ENCODE data around the gene RECK. TPM values are rescaled to one million over a fixed set of nuclear protein-coding genes. Genes with fewer than 3 reads are reported as not detected.

The RECK gene
- total RNA-seq, 2 experiments from 2014 or later = 6.1 to 7.2 TPM

- ChIA-PET CTCF (interaction anchor here (1.2 to 4.8 kb wide), 6 partner anchors 12 to 53 kb away, joined by 3 to 34 read pairs (median 6); no protein-coding TSS in a partner anchor), POLR2A (interaction anchor here (0.6 to 1.2 kb wide), 6 partner anchors 12 to 975 kb away, joined by 3 to 5 read pairs (median 4); partner anchors contain the start of gene CLTA)
- peaks cover 45% of the 10 kb centered on the region for H3K4me1 Mint-ChIP-seq (ENCODE audit: low read depth)
- H3K27ac Mint-ChIP-seq = peak within 1 kb of the TSS; percentile 48
- no peaks in the 10 kb centered on the region for H3K9me3 Mint-ChIP-seq
- intact Hi-C loops (cut with micrococcal nuclease) = loop anchor here (1.0 to 5.0 kb wide), 4 partner anchors 16 to 99 kb away; partner anchors contain the start of gene RECK
- H3K27me3 Mint-ChIP-seq = no peaks in the 10 kb centered on the region
- DNase-seq = peak; percentile 84
- H3K36me3 Mint-ChIP-seq = no peaks in the 10 kb centered on the region
- H3K4me3 Mint-ChIP-seq = peak within 1 kb of the TSS; percentile 79
Observed at GRCh38 chr9:36136272-36136893, 99.7 kb downstream of the RECK start, which contains the start of gene GLIPR2. GLIPR2 (plus strand) TSS chr9:36136733; CDS start chr9:36136779, 46 bp downstream.

- Mint-ChIP-seq H3K27me3 (no peaks in the 10 kb centered on the region), H3K36me3 (no peaks in the 10 kb centered on the region), H3K4me3 (peak overlapping the region; percentile 79), H3K27ac (peak overlapping the region; percentile 48), H3K9me3 (no peaks in the 10 kb centered on the region), H3K4me1 (ENCODE audit: low read depth) (peaks cover 51% of the 10 kb centered on the region)
- POLR2A ChIA-PET = interaction anchor here (0.8 to 1.2 kb wide), 6 partner anchors 12 to 54 kb away, joined by 3 to 4 read pairs (median 3); partner anchors contain the start of gene CLTA
- CTCF ChIA-PET = interaction anchor here (0.6 to 4.8 kb wide), 7 partner anchors 12 to 52 kb away, joined by 3 to 34 read pairs (median 6); no protein-coding TSS in a partner anchor
- no peak for DNase-seq
- intact Hi-C loops (cut with micrococcal nuclease) = loop anchor here (1.0 to 5.0 kb wide), 4 partner anchors 15 to 100 kb away; partner anchors contain the start of gene RECK
Observed at GRCh38 chr9:36136894-36137391, 100.2 kb downstream of the RECK start.

GRCh38 chr9:36137392-36138004 is 100.8 kb downstream of the RECK start:
- ChIA-PET POLR2A (interaction anchor here (0.8 to 1.1 kb wide), 4 partner anchors 11 to 29 kb away, joined by 3 read pairs; no protein-coding TSS in a partner anchor), CTCF (interaction anchor here (0.6 to 4.8 kb wide), 5 partner anchors 11 to 52 kb away, joined by 3 to 34 read pairs (median 7); no protein-coding TSS in a partner anchor)
- no peaks in the 10 kb centered on the region for H3K27me3 Mint-ChIP-seq
- peak overlapping the region; percentile 48 for H3K27ac Mint-ChIP-seq
- intact Hi-C loops (cut with micrococcal nuclease) = loop anchor here (5.0 kb wide), 1 partner anchor 100 kb away; the partner anchor contains the start of gene RECK
- peak overlapping the region; percentile 79 for H3K4me3 Mint-ChIP-seq
- H3K4me1 Mint-ChIP-seq (ENCODE audit: low read depth) = peaks cover 56% of the 10 kb centered on the region
- DNase-seq = no peak
- no peaks in the 10 kb centered on the region for H3K9me3 Mint-ChIP-seq
- H3K36me3 Mint-ChIP-seq = no peaks in the 10 kb centered on the region

GRCh38 chr9:36138496-36138895 is 101.8 kb downstream of the RECK start:
- Mint-ChIP-seq H3K27ac (no peak overlapping the region), H3K27me3 (no peaks in the 10 kb centered on the region), H3K36me3 (no peaks in the 10 kb centered on the region), H3K4me1 (ENCODE audit: low read depth) (peaks cover 66% of the 10 kb centered on the region), H3K9me3 (no peaks in the 10 kb centered on the region), H3K4me3 (no peak overlapping the region)
- no peak for DNase-seq
- intact Hi-C loops (cut with micrococcal nuclease) = loop anchor here (5.0 kb wide), 1 partner anchor 101 kb away; the partner anchor contains the start of gene RECK
- ChIA-PET CTCF (interaction anchor here (1.7 to 4.8 kb wide), 2 partner anchors 9 to 28 kb away, joined by 5 to 34 read pairs; no protein-coding TSS in a partner anchor), POLR2A (interaction anchor here (2.2 kb wide), 1 partner anchor 53 kb away, joined by 7 read pairs; the partner anchor contains the start of gene CLTA)

- CTCF ChIA-PET = interaction anchor here (1.7 to 4.8 kb wide), 2 partner anchors 9 to 27 kb away, joined by 5 to 34 read pairs; no protein-coding TSS in a partner anchor
Observed at GRCh38 chr9:36138901-36139300, 102.2 kb downstream of the RECK start.

GRCh38 chr9:36140086-36141084 is 103.7 kb downstream of the RECK start:
- Mint-ChIP-seq H3K27ac (peak overlapping the region; percentile 90), H3K36me3 (peaks cover 3% of the 10 kb centered on the region), H3K4me1 (ENCODE audit: low read depth) (peaks cover 85% of the 10 kb centered on the region), H3K27me3 (no peaks in the 10 kb centered on the region), H3K4me3 (peak overlapping the region; percentile 57), H3K9me3 (peaks cover 2% of the 10 kb centered on the region)
- ChIA-PET CTCF (interaction anchor here (0.6 to 4.8 kb wide), 6 partner anchors 9 to 37 kb away, joined by 3 to 34 read pairs (median 4); no protein-coding TSS in a partner anchor), POLR2A (interaction anchor here (1.0 to 2.2 kb wide), 3 partner anchors 8 to 51 kb away, joined by 4 to 7 read pairs (median 6); partner anchors contain the start of gene CLTA)
- DNase-seq = peak; percentile 66
- intact Hi-C loops (cut with micrococcal nuclease) = loop anchor here (1.0 kb wide), 1 partner anchor 26 kb away; no protein-coding TSS in a partner anchor

More at GRCh38 chr9:36138901-36139300, 102.2 kb downstream of the RECK start:
- Mint-ChIP-seq H3K27ac (no peak overlapping the region), H3K9me3 (no peaks in the 10 kb centered on the region), H3K4me1 (ENCODE audit: low read depth) (peaks cover 70% of the 10 kb centered on the region), H3K36me3 (no peaks in the 10 kb centered on the region), H3K27me3 (no peaks in the 10 kb centered on the region), H3K4me3 (no peak overlapping the region)
- POLR2A ChIA-PET = interaction anchor here (2.2 kb wide), 1 partner anchor 52 kb away, joined by 7 read pairs; the partner anchor contains the start of gene CLTA
- no peak for DNase-seq
- intact Hi-C loops (cut with micrococcal nuclease) = loop anchor here (5.0 kb wide), 1 partner anchor 102 kb away; the partner anchor contains the start of gene RECK

- intact Hi-C loops (cut with micrococcal nuclease) = no loop called here
- ChIA-PET POLR2A (interaction anchor here (1.0 kb wide), 1 partner anchor 10 kb away, joined by 4 read pairs; no protein-coding TSS in a partner anchor), CTCF (interaction anchor here (0.6 to 2.4 kb wide), 4 partner anchors 8 to 38 kb away, joined by 3 to 6 read pairs (median 4); no protein-coding TSS in a partner anchor)
- DNase-seq = no peak
- Mint-ChIP-seq H3K36me3 (peaks cover 11% of the 10 kb centered on the region), H3K9me3 (peaks cover 11% of the 10 kb centered on the region), H3K4me3 (no peak overlapping the region), H3K27me3 (no peaks in the 10 kb centered on the region), H3K4me1 (ENCODE audit: low read depth) (peaks cover 89% of the 10 kb centered on the region), H3K27ac (no peak overlapping the region)
Observed at GRCh38 chr9:36141288-36141687, 104.6 kb downstream of the RECK start.

- Mint-ChIP-seq H3K9me3 (peaks cover 13% of the 10 kb centered on the region), H3K27ac (no peak overlapping the region), H3K4me1 (ENCODE audit: low read depth) (peaks cover 91% of the 10 kb centered on the region), H3K27me3 (no peaks in the 10 kb centered on the region), H3K36me3 (peaks cover 13% of the 10 kb centered on the region), H3K4me3 (no peak overlapping the region)
- intact Hi-C loops (cut with micrococcal nuclease) = no loop called here
- POLR2A ChIA-PET = no interaction called here
- CTCF ChIA-PET = interaction anchor here (1.0 to 2.4 kb wide), 2 partner anchors 37 to 38 kb away, joined by 3 to 6 read pairs; no protein-coding TSS in a partner anchor
- DNase-seq = no peak
Observed at GRCh38 chr9:36141761-36142160, 105.0 kb downstream of the RECK start.

- intact Hi-C loops (cut with micrococcal nuclease) = no loop called here
- ChIA-PET POLR2A (interaction anchor here (1.8 kb wide), 1 partner anchor 10 kb away, joined by 4 read pairs; no protein-coding TSS in a partner anchor), CTCF (interaction anchor here (2.4 to 3.0 kb wide), 2 partner anchors 24 to 39 kb away, joined by 6 to 22 read pairs; no protein-coding TSS in a partner anchor)
- H3K36me3 Mint-ChIP-seq = peaks cover 16% of the 10 kb centered on the region
- H3K27ac Mint-ChIP-seq = peak overlapping the region; percentile 93
- peak overlapping the region; percentile 77 for H3K4me3 Mint-ChIP-seq
- no peaks in the 10 kb centered on the region for H3K27me3 Mint-ChIP-seq
- DNase-seq = no peak
- H3K4me1 Mint-ChIP-seq (ENCODE audit: low read depth) = peaks cover 93% of the 10 kb centered on the region
- peaks cover 13% of the 10 kb centered on the region for H3K9me3 Mint-ChIP-seq
Observed at GRCh38 chr9:36142510-36143244, 106.0 kb downstream of the RECK start.

- Mint-ChIP-seq H3K27me3 (no peaks in the 10 kb centered on the region), H3K4me3 (peak overlapping the region; percentile 77), H3K27ac (peak overlapping the region; percentile 93), H3K4me1 (ENCODE audit: low read depth) (peaks cover 95% of the 10 kb centered on the region), H3K36me3 (peaks cover 16% of the 10 kb centered on the region), H3K9me3 (peaks cover 13% of the 10 kb centered on the region)
- intact Hi-C loops (cut with micrococcal nuclease) = no loop called here
- ChIA-PET POLR2A (interaction anchor here (1.8 kb wide), 1 partner anchor 9 kb away, joined by 4 read pairs; no protein-coding TSS in a partner anchor), CTCF (interaction anchor here (1.2 to 3.0 kb wide), 3 partner anchors 23 to 329 kb away, joined by 3 to 22 read pairs (median 6); partner anchors contain the start of gene HINT2)
- no peak for DNase-seq
Observed at GRCh38 chr9:36143245-36143641, 106.5 kb downstream of the RECK start.

Measured in activated CD4-positive, alpha-beta memory T cell treated with anti-CD3 and anti-CD28 coated beads for 36 hours (primary cell).